HG03521 (cell line): ENCODE measurements around the gene OR13C3.
"Not testable (repeated sequence)": the region's sequence is repeated elsewhere in the genome, so short reads cannot be mapped to it uniquely, and the experiment has no call there.

Experiments used
- ATAC-seq: cut with Tn5 transposase; IDR thresholded peaks from one replicate; pipeline ENCODE4 v1.9.1; 2021; ENCODE audit warnings: mild to moderate bottlenecking, moderate library complexity; ENCODE audit not compliant: unreplicated experiment

The OR13C3 gene

DNA sequence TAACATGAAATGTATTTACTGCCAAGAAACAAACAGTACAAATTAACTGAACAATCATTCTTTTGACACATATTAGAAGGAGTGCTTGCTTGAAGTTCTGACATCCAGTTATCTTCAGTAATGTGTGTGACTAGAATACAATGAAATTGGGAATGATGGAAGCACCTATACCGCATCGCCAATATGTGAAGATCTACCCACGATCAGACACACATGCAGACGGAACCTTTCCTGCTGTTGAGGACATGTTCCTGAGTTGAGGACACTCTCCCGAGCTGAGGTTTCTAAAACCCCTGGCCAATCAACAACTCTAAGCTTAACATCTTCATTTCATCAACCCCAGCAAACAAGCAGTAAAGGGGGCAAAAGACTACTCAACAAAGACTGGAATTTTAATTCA lies at the start of gene OR13C3:
Gene OR13C3 (minus strand): TSS at position 101 of the 400 bp plus-strand sequence. CDS start 133 bp downstream, outside the sequence.
- ATAC-seq, result no peak

DNA sequence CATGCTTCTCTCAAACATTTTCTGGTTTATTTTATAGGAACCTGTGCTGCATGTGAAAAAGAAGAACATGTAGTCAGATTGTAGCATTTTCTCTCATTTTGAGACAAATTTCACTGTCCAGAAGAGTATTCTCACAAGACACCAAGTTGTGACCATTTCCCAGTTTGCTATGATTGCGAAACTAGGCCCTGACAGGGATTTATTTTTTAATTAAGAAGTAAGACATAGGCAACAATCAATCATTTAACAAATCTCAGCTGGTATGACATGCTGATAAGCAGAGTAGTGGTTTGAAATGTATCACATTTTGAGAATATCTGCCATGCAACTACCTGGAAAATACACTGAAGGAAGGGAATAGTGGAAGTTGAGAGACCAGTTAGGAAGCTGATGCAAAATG lies 43.9 kb upstream of the OR13C3 start:
- ATAC-seq, result no peak

DNA sequence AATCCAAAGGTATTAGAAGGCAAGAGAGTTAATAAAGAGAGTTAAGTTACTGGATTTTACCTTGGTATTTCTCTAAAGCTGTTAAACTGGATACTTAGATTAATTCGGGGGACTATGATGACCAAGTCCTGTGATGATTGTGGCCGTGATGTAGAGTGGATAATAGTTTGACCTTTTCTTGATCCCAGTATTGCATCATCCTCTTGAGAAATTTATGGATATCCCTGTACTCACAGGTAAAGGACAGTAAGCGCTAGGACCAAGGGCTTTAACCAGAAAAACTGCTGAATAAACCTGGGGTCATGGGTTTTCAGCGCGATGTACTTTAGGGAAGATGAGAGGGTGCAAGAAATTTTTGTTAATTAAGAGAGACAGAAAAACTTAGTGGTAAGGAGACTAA lies 40.6 kb upstream of the OR13C3 start:
- ATAC-seq, result no peak

DNA sequence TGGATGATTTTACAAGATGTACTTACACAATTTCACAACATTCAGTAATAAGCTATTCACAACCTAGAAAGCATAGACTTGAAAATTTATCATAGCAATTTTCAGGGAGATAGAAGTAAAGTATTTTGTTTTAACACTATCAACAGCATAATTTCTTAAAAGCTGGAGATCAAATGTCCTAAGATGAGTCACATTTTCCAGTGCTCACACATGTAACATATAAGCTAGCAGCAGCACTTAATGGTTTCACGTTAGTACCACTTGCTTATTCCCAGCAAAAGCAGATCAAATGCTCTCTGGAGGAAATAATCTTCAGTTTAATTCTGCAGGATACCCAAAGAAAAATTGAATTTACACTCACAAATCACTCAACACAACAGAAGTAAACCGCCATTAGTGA lies 38.8 kb upstream of the OR13C3 start:
- no peak for ATAC-seq

DNA sequence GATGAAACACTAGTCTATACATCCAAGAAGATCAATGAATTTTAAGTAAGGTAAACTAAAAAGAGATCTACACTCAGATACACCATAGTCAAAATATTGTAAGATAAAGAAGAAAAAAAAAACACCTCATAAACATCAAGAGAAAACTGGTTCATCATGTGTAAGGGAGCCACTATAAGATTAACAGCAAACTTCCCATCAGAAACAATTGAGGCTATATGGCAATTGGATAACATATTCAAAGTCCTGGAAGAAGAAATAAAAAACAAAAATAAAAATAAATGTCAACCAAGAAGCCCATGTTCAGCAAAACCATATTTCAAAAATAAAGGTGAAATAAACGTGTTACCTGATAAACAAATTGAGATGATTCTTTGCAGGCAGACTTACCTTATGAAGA lies 36.0 kb upstream of the OR13C3 start:
- no peak for ATAC-seq

DNA sequence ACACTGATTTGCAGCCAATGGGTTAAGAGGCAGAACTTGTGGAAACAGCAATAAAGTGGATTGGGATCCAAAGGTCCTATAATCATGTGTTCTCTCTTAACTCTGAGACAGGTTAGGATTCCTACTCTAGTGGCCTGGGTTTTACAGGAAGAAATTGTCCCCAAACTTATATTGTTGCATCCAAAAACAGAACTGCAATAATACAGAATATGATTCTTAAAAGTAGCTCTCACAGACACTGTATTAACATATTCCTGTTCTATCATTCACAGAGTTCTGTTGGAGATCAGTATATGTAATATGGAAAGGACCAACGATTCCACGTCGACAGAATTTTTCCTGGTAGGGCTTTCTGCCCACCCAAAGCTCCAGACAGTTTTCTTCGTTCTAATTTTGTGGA lies 32.2 kb upstream of the OR13C3 start, which contains the start of gene OR13C8:
Gene OR13C8 (plus strand): TSS at position 301 of the 400 bp plus-strand sequence. CDS start 0 bp downstream, at position 301.
- ATAC-seq, result no peak

DNA sequence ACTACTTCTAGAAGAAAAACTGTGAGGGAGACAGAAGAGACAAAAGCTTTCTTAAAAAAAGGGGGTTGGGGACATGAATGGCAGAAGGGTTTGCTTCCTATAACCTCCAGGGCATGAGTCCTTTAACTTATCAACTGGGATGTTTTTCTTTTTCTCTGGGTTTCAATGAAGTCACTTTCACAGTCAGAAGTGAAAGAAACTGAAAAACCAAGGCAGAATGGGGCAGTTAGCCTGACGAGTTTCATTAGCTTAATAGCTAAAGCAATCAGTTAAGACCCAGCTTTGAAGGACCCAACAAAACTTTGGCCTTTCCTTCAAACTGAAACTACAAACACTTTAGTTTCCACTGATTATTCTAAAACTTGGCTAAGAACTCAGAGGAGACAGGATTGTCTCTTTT lies 27.7 kb upstream of the OR13C3 start:
- no peak for ATAC-seq

DNA sequence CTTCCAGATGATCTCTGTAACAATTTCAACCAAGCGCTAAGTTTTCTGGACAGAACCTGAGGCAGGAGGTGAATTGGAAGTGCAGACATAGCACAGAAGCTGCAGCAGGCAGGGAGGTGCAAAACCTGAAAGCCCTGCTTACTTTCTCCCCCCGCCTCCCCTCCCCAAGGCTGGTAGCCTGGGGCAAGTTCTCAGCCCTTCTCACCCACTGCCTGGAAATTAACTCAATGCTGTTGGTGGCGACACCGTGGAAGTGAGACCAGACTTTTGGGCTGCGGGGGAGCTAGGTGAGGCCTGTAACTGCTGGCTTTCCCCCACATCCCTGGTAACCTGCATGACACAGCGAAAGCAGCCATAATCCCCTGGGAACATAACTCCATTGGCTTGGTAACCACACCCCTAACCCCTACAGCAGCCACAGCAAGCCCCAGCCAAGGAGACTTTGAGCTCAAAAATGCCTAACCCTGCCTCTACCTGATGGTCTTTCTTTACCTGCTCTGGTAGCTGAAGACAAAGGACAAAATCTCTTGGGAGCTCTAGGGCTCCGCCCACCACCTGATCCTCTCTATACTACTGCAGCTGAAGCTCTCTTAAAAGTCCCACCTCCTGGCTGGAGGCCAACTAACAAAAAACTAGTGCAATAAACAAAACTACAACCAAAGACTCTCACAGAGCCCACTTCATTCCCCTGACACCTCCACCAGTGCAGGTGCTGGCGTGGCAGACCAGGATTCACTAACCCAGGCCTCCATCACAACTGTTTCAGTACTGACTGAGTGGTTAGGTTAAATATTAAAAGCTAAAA lies 20.4 kb upstream of the OR13C3 start:
- no peak for ATAC-seq

DNA sequence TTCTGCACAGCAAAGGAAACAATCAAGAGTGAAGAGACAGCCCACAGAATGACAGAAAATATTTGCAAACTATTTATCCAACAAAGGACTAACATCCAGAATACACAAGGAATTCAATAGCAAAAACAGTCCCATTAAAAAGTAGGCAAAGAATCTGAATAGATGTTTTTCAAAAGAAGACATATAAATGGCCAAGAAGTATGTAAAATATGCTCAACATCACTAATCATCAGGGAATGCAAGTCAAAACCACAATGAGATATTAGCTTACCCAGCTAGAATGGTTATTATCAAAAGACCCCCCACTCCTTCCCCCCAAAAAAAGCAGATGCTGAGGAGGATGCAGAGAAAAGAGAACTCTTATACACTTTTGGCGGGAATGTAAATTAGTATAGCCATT lies 18.9 kb upstream of the OR13C3 start:
- ATAC-seq, result no peak

DNA sequence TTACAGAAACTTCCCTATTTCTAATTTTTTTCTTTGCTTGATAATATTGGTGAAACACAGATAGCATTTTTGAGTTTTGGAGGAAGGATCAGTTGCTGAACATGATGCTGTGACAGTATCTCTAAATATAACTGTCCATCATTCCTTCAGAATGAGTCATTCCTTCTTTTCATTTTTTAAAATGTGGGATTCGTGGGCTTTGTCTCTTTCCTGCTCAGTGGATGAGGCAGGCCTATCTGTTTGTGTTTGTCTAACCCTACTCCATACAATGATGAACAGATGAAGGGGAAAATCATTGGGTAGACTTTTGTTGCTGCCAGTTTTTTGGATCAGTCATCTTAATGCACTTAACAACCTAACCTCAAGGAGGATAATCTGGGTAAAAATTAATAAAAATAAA lies 16.6 kb upstream of the OR13C3 start:
- no peak for ATAC-seq

DNA sequence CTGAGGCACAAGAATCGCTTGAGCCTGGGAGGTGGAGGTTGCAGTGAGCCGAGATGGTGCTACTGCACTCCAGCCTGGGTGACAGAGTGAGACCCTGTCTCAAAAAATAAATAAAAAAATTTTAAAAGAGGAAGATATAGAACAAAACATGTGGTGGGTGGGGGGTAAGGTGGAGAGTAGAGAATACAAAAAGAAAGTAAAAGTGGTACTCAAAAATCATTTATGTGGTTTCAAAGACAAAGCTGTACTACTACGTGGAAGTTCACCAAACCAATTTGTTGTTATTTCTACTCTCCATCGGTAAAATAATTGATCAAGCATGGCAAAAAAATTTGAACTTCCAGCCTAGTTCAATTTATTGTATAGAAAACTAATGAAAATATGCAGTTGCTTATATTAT lies 8.0 kb upstream of the OR13C3 start:
- ATAC-seq, result no peak

DNA sequence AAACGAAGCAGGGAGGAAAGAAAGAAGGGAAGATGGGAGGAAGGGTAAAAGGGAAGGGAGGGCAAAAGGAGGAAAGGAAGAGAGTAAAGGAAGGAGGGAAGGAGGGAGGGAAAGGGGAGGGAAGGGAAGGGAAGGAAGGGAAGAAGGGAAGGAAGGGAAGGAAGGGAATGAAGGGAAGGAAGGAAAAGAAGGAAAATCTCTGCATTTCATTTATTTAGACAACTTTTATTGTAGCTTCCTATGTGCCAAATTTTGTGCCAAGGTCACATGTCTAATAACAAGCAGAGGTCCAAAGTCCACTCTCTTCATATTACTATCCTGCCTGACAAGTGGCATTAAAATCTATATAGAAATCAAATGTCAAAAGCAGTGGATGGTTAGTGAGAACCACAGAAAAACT lies 2.6 kb upstream of the OR13C3 start:
- ATAC-seq, result no peak

DNA sequence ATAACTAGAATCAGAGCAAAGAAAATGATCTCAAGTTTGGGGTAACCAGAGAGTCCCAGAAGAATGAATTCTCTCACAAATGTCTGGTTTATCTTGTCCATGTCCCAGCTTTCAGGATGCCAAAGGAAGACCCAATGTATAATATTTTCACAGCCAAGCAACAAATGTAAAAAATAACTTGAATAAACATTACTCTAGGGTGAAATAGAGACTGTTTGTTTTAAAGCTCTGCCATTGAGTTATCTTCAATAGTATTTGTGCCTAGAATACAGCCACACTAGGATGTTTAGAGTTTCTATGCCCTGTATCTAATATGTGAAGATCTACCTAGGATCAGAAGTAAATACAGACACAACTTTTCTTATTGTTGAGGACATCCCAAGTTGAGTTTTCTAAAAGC lies 9.5 kb downstream of the OR13C3 start, which contains the start of gene OR13C4:
Gene OR13C4 (minus strand): TSS at position 101 of the 400 bp plus-strand sequence. CDS start 0 bp downstream, at position 101.
- no peak for ATAC-seq

DNA sequence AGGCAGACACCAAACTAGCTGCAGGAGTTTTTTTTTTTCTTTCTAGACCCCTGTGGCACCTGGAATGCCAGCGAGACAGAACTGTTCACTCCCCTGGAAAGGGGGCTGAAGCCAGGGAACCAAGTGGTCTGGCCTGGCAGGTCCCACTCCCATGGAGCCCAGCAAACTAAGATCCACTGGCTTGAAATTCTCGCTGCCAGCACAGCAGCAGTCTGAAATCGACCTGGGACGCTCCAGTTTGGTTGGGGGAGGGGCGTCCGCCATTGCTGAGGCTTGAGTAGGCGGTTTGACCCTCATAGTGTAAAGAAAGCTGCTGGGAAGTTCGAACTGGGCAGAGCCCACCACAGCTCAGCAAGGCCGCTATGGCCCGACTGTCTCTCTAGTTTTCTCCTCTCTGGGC lies 16.4 kb downstream of the OR13C3 start:
- ATAC-seq, result not testable (repeated sequence)

DNA sequence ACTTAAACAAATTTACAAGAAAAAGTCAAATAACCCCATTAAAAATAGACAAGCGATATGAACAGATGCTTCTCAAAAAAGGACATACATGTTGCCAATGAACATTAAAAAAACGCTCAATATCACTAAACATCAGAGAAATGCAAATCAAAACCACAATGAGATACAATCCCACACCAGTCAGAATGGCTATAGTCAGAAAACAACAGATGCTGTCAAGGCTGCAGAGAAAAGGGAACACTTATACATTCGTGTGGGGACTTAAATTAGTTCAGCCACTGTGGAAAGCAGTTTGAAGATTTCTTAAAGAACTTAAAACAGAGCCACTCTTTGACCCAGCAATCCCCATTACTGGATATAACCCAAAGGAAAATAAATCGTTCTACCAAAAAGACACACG lies 21.8 kb downstream of the OR13C3 start:
- no peak for ATAC-seq

DNA sequence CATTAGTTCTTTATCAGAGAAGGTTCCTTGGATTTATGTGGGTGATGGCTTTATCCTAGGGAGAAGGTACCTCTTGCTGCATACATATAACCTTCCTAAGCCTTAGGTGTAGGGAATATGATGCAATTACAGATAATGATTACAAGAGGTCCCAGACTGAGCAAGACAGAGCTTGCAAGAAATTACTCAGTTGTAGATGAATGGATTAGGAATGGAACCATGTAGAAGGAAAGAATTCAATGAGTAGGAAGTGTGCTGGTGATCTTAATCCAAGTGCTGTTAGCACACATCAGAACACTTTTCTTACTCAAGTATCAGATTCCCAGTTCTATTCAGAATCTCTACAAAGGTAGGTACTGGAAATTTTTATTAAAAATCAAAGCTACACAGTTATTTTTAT lies 30.1 kb downstream of the OR13C3 start:
- no peak for ATAC-seq

DNA sequence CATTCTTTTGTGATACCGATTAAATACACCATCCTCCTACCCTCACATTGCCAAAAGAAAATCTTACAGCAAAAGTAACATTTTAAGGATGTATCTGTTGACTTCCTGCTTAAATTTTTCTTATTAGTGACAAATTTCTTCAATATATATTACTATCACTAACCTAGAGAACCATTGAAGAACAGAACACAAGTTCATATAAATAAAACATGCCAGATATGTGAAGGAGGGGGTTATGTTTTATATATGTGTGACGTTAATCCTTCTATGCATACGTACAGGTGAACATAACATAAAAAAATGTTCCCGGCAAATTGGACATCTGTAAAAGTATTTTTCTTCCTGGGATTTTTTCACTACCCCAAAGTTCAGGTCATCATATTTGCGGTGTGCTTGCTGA lies 32.7 kb downstream of the OR13C3 start, which contains the start of gene OR13F1:
Gene OR13F1 (plus strand): TSS at position 301 of the 400 bp plus-strand sequence. CDS start 0 bp downstream, at position 301.
- no peak for ATAC-seq

DNA sequence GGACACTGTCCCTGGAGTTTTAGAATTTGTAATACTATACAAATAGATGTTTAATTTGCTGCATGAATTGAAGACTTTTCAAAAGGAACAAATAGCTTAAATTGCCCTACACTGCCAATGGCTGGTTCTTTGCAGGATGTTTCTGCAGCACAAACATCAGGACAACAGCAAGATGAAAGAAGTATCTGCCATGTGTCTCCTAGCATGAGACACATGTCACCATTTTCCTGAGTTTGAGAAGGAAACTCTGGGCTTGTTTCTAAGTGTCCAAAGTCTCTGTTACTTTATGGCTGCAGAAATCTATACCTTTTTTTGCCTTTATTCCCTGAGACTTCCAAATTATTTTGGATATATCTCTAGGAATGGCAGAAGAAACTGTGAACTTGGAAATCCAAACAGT lies 33.2 kb downstream of the OR13C3 start:
- ATAC-seq, result no peak

DNA sequence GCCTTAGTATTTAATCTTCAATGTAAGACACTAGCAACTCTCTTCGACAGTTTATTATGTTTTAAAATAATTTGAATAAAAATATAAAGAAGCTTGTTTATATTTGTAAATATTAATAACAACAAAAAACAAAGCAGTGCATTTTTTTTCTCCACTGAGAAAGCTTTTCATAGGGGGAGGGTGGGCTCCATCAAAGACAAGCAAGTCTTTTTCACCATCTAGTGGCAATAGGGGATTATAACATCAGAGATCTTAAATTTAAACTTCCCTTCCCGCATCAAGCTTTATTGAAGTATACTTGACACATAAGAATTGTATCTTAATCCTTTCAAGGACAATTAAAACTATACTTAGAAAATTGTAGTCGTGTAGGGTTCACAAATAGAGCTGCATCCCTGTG lies 41.8 kb downstream of the OR13C3 start:
- no peak for ATAC-seq
